Measurements from ENCODE around the gene ISX. TPM values are rescaled to one million over a fixed set of nuclear protein-coding genes. Genes with fewer than 3 reads are reported as not detected.

The ISX gene
- total and polyA plus RNA-seq, 10 of the 15 experiments (the other 5 are each of a cell fraction or from before 2014, with no cell fraction given) = 0.05 to 0.66 (median 0.25) TPM

GRCh38 chr22:35043252-35043933 lies 22.6 kb upstream of the ISX start:
- no peaks in the 10 kb centered on the region for H3K27me3 ChIP-seq (replicated peaks in 1 of 2; ENCODE audit: control insufficient read depth in 2 of 2, insufficient read depth in 2 of 2, low read length in 1 of 2)
- in situ Hi-C loops (cut with MboI) = loop anchor here (5.0 kb wide), 1 partner anchor 99 kb away; no protein-coding TSS in a partner anchor
- ChIA-PET RAD21 (ENCODE audit: unreplicated experiment) (interaction anchor here (0.6 to 3.9 kb wide), 11 partner anchors 17 to 107 kb away, joined by 3 to 32 read pairs (median 6); no protein-coding TSS in a partner anchor), SMC1A (ENCODE audit: uncharacterized antibody, unreplicated experiment) (interaction anchor here (0.6 to 5.7 kb wide), 16 partner anchors 10 to 216 kb away, joined by 3 to 37 read pairs (median 5); no protein-coding TSS in a partner anchor), POLR2A (no interaction called here), CTCF (interaction anchor here (0.8 to 7.1 kb wide), 19 partner anchors 10 to 190 kb away, joined by 3 to 69 read pairs (median 3); no protein-coding TSS in a partner anchor)
- TF ChIP-seq CTCF (IDR thresholded peaks at IDR 0.05 in 2 of 3, conservative IDR thresholded peaks at IDR 0.05 in 1 of 3; ENCODE audit: control insufficient read depth in 2 of 3, extremely low read depth in 1 of 3, insufficient read depth in 1 of 3, low read depth in 3 of 3, low read length in 3 of 3) (peak; percentile 44 to 51 (median 48)), RAD21 (IDR thresholded peaks at IDR 0.05; ENCODE audit: insufficient read depth, low read depth, low read length) (peak; percentile 76), SMC3 (IDR thresholded peaks at IDR 0.05; ENCODE audit: borderline replicate concordance, low read length) (peak; percentile 61; the same call in 1 of the 2 replicates), HDAC6 (IDR thresholded peaks at IDR 0.05; ENCODE audit: unreplicated experiment) (no peak), SPI1 (IDR thresholded peaks at IDR 0.05; ENCODE audit: borderline replicate concordance, insufficient read depth, low read depth, low read length) (peak; percentile 48; the same call in 1 of the 2 replicates), HSF1 (IDR thresholded peaks at IDR 0.05; ENCODE audit: low read depth, low read length) (peak; percentile 76)
- no peak overlapping the region for H3K9ac ChIP-seq (ENCODE audit: control insufficient read depth, insufficient read depth, low read length)
- WGBS (ENCODE audit: insufficient coverage, insufficient replicate concordance, low lambda C conversion rate, missing lambda C conversion rate) = 96% methylated on average over 6 of the region's 6 CpGs
- peaks cover 6% of the 10 kb centered on the region; the same call in 1 of the 3 replicates for H3K9me3 ChIP-seq (replicated peaks; ENCODE audit: control insufficient read depth, insufficient read depth, low read length)
- no peak overlapping the region for H3K4me3 ChIP-seq
- peaks cover 21% of the 10 kb centered on the region for H3K4me1 ChIP-seq (ENCODE audit: control insufficient read depth, insufficient read depth, low read length)
- no peaks in the 10 kb centered on the region for H3K79me2 ChIP-seq (ENCODE audit: control insufficient read depth, insufficient read depth, low read length)
- DNase-seq (ENCODE audit: low read depth, low spot score) (no peak), ATAC-seq (peak; percentile 85), FAIRE-seq (no peak)
- no TSS peak for BruUV-seq (replicated peaks)
- H3K36me3 ChIP-seq (ENCODE audit: control insufficient read depth in 2 of 2, insufficient read depth in 2 of 2, low read length in 1 of 2) = no peaks in the 10 kb centered on the region
- no peak overlapping the region for H3K4me2 ChIP-seq (ENCODE audit: control insufficient read depth, insufficient read depth)
- intact Hi-C loops (cut with micrococcal nuclease; ENCODE audit: unreplicated experiment) = loop anchor here (1.0 kb wide), 2 partner anchors 98 to 107 kb away; no protein-coding TSS in a partner anchor
- no peaks in the 10 kb centered on the region for H4K20me1 ChIP-seq (ENCODE audit: control insufficient read depth, insufficient read depth)
- H2AFZ ChIP-seq (ENCODE audit: control insufficient read depth, low read depth, low read length) = no peak overlapping the region
- H3K27ac ChIP-seq (ENCODE audit: control insufficient read depth, insufficient read depth) = no peak overlapping the region

Measured in GM12878 (cell line).